Cardiac muscle cell (in vitro differentiated cells and primary cell): ENCODE measurements around the gene TEPSIN. TPM values are rescaled to one million over a fixed set of nuclear protein-coding genes. Genes with fewer than 3 reads are reported as not detected.
"Not testable (repeated sequence)": the region's sequence is repeated elsewhere in the genome, so short reads cannot be mapped to it uniquely, and the experiment has no call there.

ENCODE experiments used
- DNase-seq, 2 donors: peaks; one replicate each; pipeline versions ENCODE4 v3.0.0 to v3.0.0-alpha.2; 2010 to 2017; ENCODE audit warnings: low read depth in 1 of 2, low spot score in 1 of 2
- H3K27ac ChIP-seq: fragments of 200-600 bp; sonication (generic); 2 replicates; pipeline ENCODE4 v1.5.1; 2016
- H3K27me3 ChIP-seq: fragments of 200-600 bp; sonication (generic); 2 replicates; pipeline ENCODE4 v1.6.0; 2016; ENCODE audit warnings: control low read depth
- H3K36me3 ChIP-seq: fragments of 200-600 bp; sonication (generic); 2 replicates; pipeline ENCODE4 v1.5.1; 2016; ENCODE audit warnings: control low read depth
- H3K4me1 ChIP-seq: fragments of 200-600 bp; sonication (generic); 2 replicates; pipeline ENCODE4 v1.8.1; 2017; ENCODE audit warnings: low read depth, mild to moderate bottlenecking, mixed run types
- H3K4me3 ChIP-seq: fragments of 200-600 bp; sonication (generic); 2 replicates; pipeline ENCODE4 v1.5.1; 2016; ENCODE audit warnings: mild to moderate bottlenecking
- H3K9me3 ChIP-seq: fragments of 200-600 bp; sonication (generic); 2 replicates; pipeline ENCODE4 v1.5.1; 2017; ENCODE audit warnings: low read depth, mild to moderate bottlenecking, control low read depth
- CTCF ChIP-seq: IDR thresholded peaks from 2 replicates; pipeline ENCODE4 v1.5.1; 2012; ENCODE audit warnings: low read depth, mild to moderate bottlenecking, low read length
- polyA plus RNA-seq: library from polyadenylated mRNA; unstranded; fragments of >200 nt; fragmentation: Nextera tagmentation; extraction: Ambion mirVana; gene quantifications from 2 replicates; pipeline ENCODE4 v1.2.1, GENCODE V29; 2016
- total RNA-seq: library from RNA; depleted of rRNA; stranded (reverse); fragments of >200 nt; gene quantifications from 2 replicates; pipeline ENCODE4 v1.2.3, GENCODE V29; 2016

Gene TEPSIN
- total and polyA plus RNA-seq, 2 experiments from 2014 or later, result 34.8 to 52.5 TPM

DNA sequence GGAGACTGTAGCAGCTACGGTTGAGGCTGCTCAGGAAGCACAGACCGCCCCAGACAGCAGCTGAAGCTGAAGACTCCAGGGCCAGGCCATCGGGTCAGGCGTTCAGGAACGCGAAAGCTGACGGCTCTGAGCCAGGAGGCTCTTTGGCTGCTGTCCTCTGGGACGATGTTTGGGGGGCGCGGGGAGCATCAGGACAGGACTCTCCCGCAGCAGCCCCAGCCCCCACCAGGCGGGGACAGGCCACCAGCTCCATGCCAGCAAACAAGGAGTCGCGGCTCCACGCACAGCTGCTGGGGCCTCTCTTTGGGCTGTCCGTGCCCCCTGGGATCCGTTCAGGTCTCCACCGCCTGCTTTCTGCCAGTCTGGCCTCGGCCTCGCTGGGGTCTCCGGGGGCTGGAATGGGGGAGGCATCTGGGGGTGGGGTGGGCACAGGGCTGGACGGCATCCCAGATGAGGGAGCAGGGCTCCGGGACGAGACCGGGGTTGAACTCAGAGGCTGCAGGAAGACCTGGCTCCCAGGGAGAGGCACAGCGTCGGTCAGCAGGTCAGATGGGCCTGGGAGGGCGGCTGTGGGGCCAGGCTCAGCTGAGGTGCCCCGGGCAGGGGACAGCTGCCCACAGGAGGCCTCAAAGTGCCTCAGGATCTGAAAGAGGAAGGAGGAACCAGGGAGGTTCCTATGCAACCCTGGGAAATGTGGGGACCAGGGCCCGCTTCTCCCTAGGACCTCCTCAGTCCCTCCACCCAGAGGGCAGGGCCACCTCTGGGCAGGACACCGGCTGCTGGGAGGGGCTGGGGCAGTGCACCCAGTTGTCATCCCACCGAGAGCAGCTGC lies 9.8 kb downstream of the TEPSIN start:
- Histone ChIP-seq H3K36me3 (peaks cover 6% of the 10 kb centered on the region), H3K4me1 (peaks cover 7% of the 10 kb centered on the region), H3K27me3 (no peaks in the 10 kb centered on the region), H3K4me3 (no peak overlapping the region), H3K27ac (no peak overlapping the region), H3K9me3 (no peaks in the 10 kb centered on the region)
- no peak for DNase-seq
- no peak for TF ChIP-seq CTCF

DNA sequence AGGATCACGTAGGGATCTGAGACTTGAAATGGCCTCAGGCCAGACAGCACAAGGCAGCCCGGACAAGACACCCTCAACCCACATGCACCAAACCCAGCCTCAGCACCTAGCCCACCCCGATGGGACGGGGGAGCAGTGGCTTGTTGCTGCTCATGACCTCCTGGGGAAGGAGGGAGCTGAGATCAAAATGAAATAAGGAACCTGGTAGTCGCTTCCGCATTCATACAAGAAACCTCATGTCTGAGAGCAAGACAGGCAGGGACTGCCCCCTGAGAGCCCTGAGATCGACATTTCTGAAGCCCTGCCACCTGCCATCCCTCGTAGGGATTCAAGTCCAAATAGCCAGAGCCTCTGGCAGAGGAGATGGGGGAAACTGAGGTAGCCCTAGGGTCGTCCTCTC lies 10.4 kb downstream of the TEPSIN start:
- H3K36me3 ChIP-seq, result peaks cover 6% of the 10 kb centered on the region
- no peak for TF ChIP-seq CTCF
- no peak overlapping the region for H3K4me3 ChIP-seq
- no peaks in the 10 kb centered on the region for H3K27me3 ChIP-seq
- H3K4me1 ChIP-seq, result peaks cover 7% of the 10 kb centered on the region
- no peak overlapping the region for H3K27ac ChIP-seq
- H3K9me3 ChIP-seq, result no peaks in the 10 kb centered on the region
- DNase-seq, result no peak

DNA sequence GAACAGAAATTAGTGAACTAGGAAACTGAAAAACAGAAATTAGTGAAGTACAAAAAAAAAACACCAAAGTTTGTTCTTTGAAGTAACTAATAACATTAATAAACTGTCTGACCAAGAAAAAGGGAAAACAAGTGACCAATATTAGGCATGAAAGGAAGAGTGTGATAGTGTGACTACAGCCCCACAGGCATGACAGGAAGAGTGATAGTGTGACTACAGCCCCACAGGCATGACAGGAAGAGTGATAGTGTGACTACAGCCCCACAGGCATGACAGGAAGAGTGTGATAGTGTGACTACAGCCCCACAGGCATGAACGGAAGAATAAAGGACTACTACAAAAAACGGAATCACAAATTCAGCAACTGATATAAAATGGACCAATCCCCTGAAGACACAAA lies 11.2 kb downstream of the TEPSIN start:
- H3K27ac ChIP-seq, H3K4me1 ChIP-seq, H3K4me3 ChIP-seq, H3K36me3 ChIP-seq, H3K9me3 ChIP-seq, H3K27me3 ChIP-seq, DNase-seq: not testable (repeated sequence)

GRCh38 chr17:81223762-81224130 lies 15.1 kb downstream of the TEPSIN start:
- Histone ChIP-seq H3K36me3 (no peaks in the 10 kb centered on the region), H3K4me3 (peak overlapping the region; percentile 16), H3K27me3 (no peaks in the 10 kb centered on the region), H3K9me3 (no peaks in the 10 kb centered on the region), H3K27ac (no peak overlapping the region), H3K4me1 (no peaks in the 10 kb centered on the region)
- no peak for DNase-seq
- no peak for TF ChIP-seq CTCF

- peak; percentile 99 for DNase-seq
- Histone ChIP-seq H3K4me1 (no peaks in the 10 kb centered on the region), H3K27me3 (no peaks in the 10 kb centered on the region), H3K36me3 (no peaks in the 10 kb centered on the region), H3K4me3 (peak within 1 kb of the TSS; percentile 82), H3K9me3 (no peaks in the 10 kb centered on the region), H3K27ac (no peak within 1 kb of the TSS)
- TF ChIP-seq CTCF, result no peak
Observed at GRCh38 chr17:81222906-81223761, 15.7 kb downstream of the TEPSIN start, which contains the start of gene CEP131. TSS of gene CEP131 (minus strand) at chr17:81222965. CDS start at chr17:81220056, 2,909 bp downstream.

DNA sequence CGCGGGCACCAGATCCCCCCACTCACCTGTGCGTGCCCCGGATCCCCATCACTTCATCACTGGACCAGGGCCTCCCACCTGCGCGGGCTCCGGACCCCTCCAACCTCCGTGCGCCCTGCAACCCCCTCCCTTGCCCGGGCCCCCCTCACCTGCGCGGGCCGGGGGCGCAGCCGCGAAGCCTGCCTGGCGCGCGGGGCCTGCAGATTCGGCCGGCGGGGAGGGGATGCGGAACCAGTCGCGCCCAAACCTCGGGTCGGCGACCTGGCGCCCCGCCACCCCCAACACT lies 16.3 kb downstream of the TEPSIN start:
- Histone ChIP-seq H3K36me3 (no peaks in the 10 kb centered on the region), H3K27ac (no peak overlapping the region), H3K4me3 (peak overlapping the region; percentile 82), H3K4me1 (no peaks in the 10 kb centered on the region), H3K9me3 (no peaks in the 10 kb centered on the region), H3K27me3 (no peaks in the 10 kb centered on the region)
- no peak for DNase-seq
- TF ChIP-seq CTCF, result no peak
